SK-N-SH (cell line): ENCODE measurements around the gene FGGY.

Source experiments
- CHD2 ChIP-seq: fragments of 150-350 bp; IDR thresholded peaks from 2 replicates; pipeline ENCODE4 v1.6.1; 2018; ENCODE audit warnings: low read length; ENCODE audit not compliant: partially characterized antibody
- CTCF ChIP-seq: fragments of 200-600 bp; sonication (generic); IDR thresholded peaks from 2 replicates; pipeline ENCODE4 v1.6.1; 2017; ENCODE audit warnings: antibody characterized with exemption, mild to moderate bottlenecking, moderate library complexity
- GATA2 ChIP-seq: sonication (generic); formaldehyde crosslinking; IDR thresholded peaks from 2 replicates; pipeline ENCODE4 v1.5.0; 2020; ENCODE audit warnings: mild to moderate bottlenecking, missing genetic modification reagents
- POLR2AphosphoS5 ChIP-seq: IDR thresholded peaks from 2 replicates; pipeline ENCODE4 v1.6.1; 2012; ENCODE audit warnings: low read depth, low read length

GRCh38 chr1:59409549-59409948 lies 112.7 kb downstream of the FGGY start:
- TF ChIP-seq POLR2AphosphoS5 (no peak), GATA2 (CRISPR knock-in tag) (no peak), CTCF (no peak), CHD2 (no peak)
